OCI-LY3 (cell line): Measurements from ENCODE around the gene PITPNC1.

Source experiments
- CTCF ChIP-seq: fragments of 200-600, 300-600 bp; sonication (generic); IDR thresholded peaks from 2 replicates; pipeline ENCODE4 v1.5.1; 2014; ENCODE audit warnings: antibody characterized with exemption, low read length, low read depth
- EZH2phosphoT487 ChIP-seq: fragments of 200-600 bp; shearing (Covaris generic); IDR thresholded peaks from 2 replicates; pipeline ENCODE4 v1.6.1; 2018; ENCODE audit warnings: antibody characterized with exemption, mixed run types, low read depth

GRCh38 chr17:67700725-67701119 is 323.6 kb downstream of the PITPNC1 start:
- TF ChIP-seq CTCF = no peak
- no peak for TF ChIP-seq EZH2phosphoT487
